H1 (cell line): ENCODE results near the gene TTPAL. TPM values are rescaled to one million over a fixed set of nuclear protein-coding genes. Genes with fewer than 3 reads are reported as not detected.

ENCODE experiments used
- CREB1 ChIP-seq: IDR thresholded peaks from 2 replicates; pipeline ENCODE4 v1.6.1; 2012; ENCODE audit warnings: inconsistent platforms
- JUN ChIP-seq: IDR thresholded peaks from 2 replicates; pipeline ENCODE4 v1.6.1; 2011; ENCODE audit warnings: low read depth, mild to moderate bottlenecking, improper control_type of control experiment, low read length
- RBBP5 ChIP-seq: IDR thresholded peaks from 2 replicates; pipeline ENCODE4 v1.7.1; 2012; ENCODE audit warnings: low read depth, mild to moderate bottlenecking, inconsistent platforms, low read length, moderate library complexity, borderline replicate concordance
- RXRA ChIP-seq: IDR thresholded peaks from 2 replicates; pipeline ENCODE4 v1.6.1; 2011; ENCODE audit warnings: low read depth, mild to moderate bottlenecking, low read length, moderate library complexity; ENCODE audit not compliant: insufficient read depth
- YY1 ChIP-seq: IDR thresholded peaks from 2 replicates; pipeline ENCODE4 v1.6.1; 2011; ENCODE audit warnings: low read depth, mild to moderate bottlenecking, low read length
- polyA plus RNA-seq, 7 experiments: library from polyadenylated mRNA; depleted of rRNA in 3 of 7; stranded (reverse) in 5 of 7; unstranded in 2 of 7; fragments of >200 nt in 5 of 7; fragments of 200-250 nt in 2 of 7; gene quantifications; 1 replicate in 5 of 7; 2 replicates in 1 of 7; 4 replicates in 1 of 7; pipeline versions ENCODE4 v1.2.1 to v1.2.3, GENCODE V29; 2011 to 2013; ENCODE audit warnings: missing spikeins in 2 of 7, mixed read lengths in 2 of 7
- total RNA-seq: library from RNA; stranded (reverse); fragmentation: NEBNext Ultra II Directional; extraction: Animal tissue kit (Norgen Biotek cat#: 25700); gene quantifications from 2 replicates; pipeline ENCODE4 v1.2.1, GENCODE V29; 2021

Gene TTPAL
- total and polyA plus RNA-seq, 2 of the 8 experiments (the other 6 are each of a cell fraction or from before 2014, with no cell fraction given), result 2.8 to 14.0 TPM

GRCh38 chr20:44497761-44498160, 22.1 kb downstream of the TTPAL start (continued):
- TF ChIP-seq RXRA (no peak), JUN (no peak), RBBP5 (no peak), YY1 (no peak), CREB1 (no peak)
